Endothelial cell (in vitro differentiated cells): ENCODE results near the gene BPIFA1. TPM values are rescaled to one million over a fixed set of nuclear protein-coding genes. Genes with fewer than 3 reads are reported as not detected.
A peak's percentile ranks its signal among the peaks of the same experiment; 100 is the strongest.

ENCODE experiments used
- DNase-seq: peaks from one replicate; pipeline ENCODE4 v3.0.0; 2021; ENCODE audit warnings: low spot score
- H3K27ac Mint-ChIP-seq: one replicate; pipeline ENCODE4 v1.8.0; 2021; ENCODE audit warnings: mixed read lengths, inconsistent platforms; ENCODE audit not compliant: unreplicated experiment
- H3K27me3 Mint-ChIP-seq: one replicate; pipeline ENCODE4 v1.8.0; 2021; ENCODE audit warnings: mild to moderate bottlenecking, moderate library complexity, mixed read lengths, inconsistent platforms; ENCODE audit not compliant: unreplicated experiment
- H3K36me3 Mint-ChIP-seq: one replicate; pipeline ENCODE4 v1.8.0; 2021; ENCODE audit warnings: mild to moderate bottlenecking, low read depth, mixed read lengths, inconsistent platforms; ENCODE audit not compliant: unreplicated experiment
- H3K4me1 Mint-ChIP-seq: one replicate; pipeline ENCODE4 v1.8.0; 2021; ENCODE audit warnings: mild to moderate bottlenecking, mixed read lengths, inconsistent platforms; ENCODE audit not compliant: unreplicated experiment
- H3K4me3 Mint-ChIP-seq: one replicate; pipeline ENCODE4 v1.8.0; 2021; ENCODE audit warnings: mild to moderate bottlenecking, mixed read lengths, inconsistent platforms; ENCODE audit not compliant: unreplicated experiment
- H3K9me3 Mint-ChIP-seq: one replicate; pipeline ENCODE4 v1.8.0; 2021; ENCODE audit warnings: mixed read lengths, inconsistent platforms; ENCODE audit not compliant: unreplicated experiment
- CTCF ChIP-seq: fragments of 200-600 bp; sonication (generic); IDR thresholded peaks from one replicate; pipeline ENCODE4 v1.5.0; 2021; ENCODE audit warnings: antibody characterized with exemption; ENCODE audit not compliant: unreplicated experiment
- total RNA-seq: library from RNA; stranded (reverse); fragmentation: NEBNext Ultra II Directional; extraction: Animal tissue kit (Norgen Biotek cat#: 25700); gene quantifications from one replicate; pipeline ENCODE4 v1.2.1, GENCODE V29; 2021; ENCODE audit not compliant: unreplicated experiment

The BPIFA1 gene
- total RNA-seq, 1 donor from 2014 or later: not detected

- Mint-ChIP-seq H3K27ac (no peak overlapping the region), H3K4me3 (no peak overlapping the region), H3K27me3 (no peaks in the 10 kb centered on the region), H3K36me3 (no peaks in the 10 kb centered on the region), H3K9me3 (no peaks in the 10 kb centered on the region), H3K4me1 (peaks cover 4% of the 10 kb centered on the region)
- DNase-seq: no peak
- no peak for TF ChIP-seq CTCF
Measured at GRCh38 chr20:33192912-33193501, 42.8 kb upstream of the BPIFA1 start.

- Mint-ChIP-seq H3K9me3 (no peaks in the 10 kb centered on the region), H3K36me3 (no peaks in the 10 kb centered on the region), H3K4me3 (no peak overlapping the region), H3K27me3 (peaks cover 3% of the 10 kb centered on the region), H3K4me1 (no peaks in the 10 kb centered on the region), H3K27ac (no peak overlapping the region)
- no peak for DNase-seq
- TF ChIP-seq CTCF: no peak
Measured at GRCh38 chr20:33199026-33199425, 36.8 kb upstream of the BPIFA1 start.

GRCh38 chr20:33202451-33202850 lies 33.3 kb upstream of the BPIFA1 start:
- Mint-ChIP-seq H3K9me3 (no peaks in the 10 kb centered on the region), H3K36me3 (no peaks in the 10 kb centered on the region), H3K4me1 (no peaks in the 10 kb centered on the region), H3K27ac (no peak overlapping the region), H3K27me3 (peaks cover 5% of the 10 kb centered on the region), H3K4me3 (no peak overlapping the region)
- no peak for DNase-seq
- TF ChIP-seq CTCF: no peak

- H3K9me3 Mint-ChIP-seq: no peaks in the 10 kb centered on the region
- no peaks in the 10 kb centered on the region for H3K4me1 Mint-ChIP-seq
- H3K36me3 Mint-ChIP-seq: no peaks in the 10 kb centered on the region
- peaks cover 5% of the 10 kb centered on the region for H3K27me3 Mint-ChIP-seq
- H3K27ac Mint-ChIP-seq: no peak overlapping the region
- H3K4me3 Mint-ChIP-seq: no peak overlapping the region
- no peak for DNase-seq
- TF ChIP-seq CTCF: no peak
Measured at GRCh38 chr20:33203444-33203843, 32.4 kb upstream of the BPIFA1 start.

GRCh38 chr20:33209789-33210188 lies 26.0 kb upstream of the BPIFA1 start:
- H3K4me3 Mint-ChIP-seq: no peak overlapping the region
- peaks cover 6% of the 10 kb centered on the region for H3K27me3 Mint-ChIP-seq

More at GRCh38 chr20:33209789-33210188, 26.0 kb upstream of the BPIFA1 start:
- no peak for TF ChIP-seq CTCF
- no peaks in the 10 kb centered on the region for H3K36me3 Mint-ChIP-seq
- H3K9me3 Mint-ChIP-seq: no peaks in the 10 kb centered on the region
- no peak overlapping the region for H3K27ac Mint-ChIP-seq
- H3K4me1 Mint-ChIP-seq: no peaks in the 10 kb centered on the region
- DNase-seq: peak; percentile 90
